ENCODE data around the gene CHPF. TPM values are rescaled to one million over a fixed set of nuclear protein-coding genes. Genes with fewer than 3 reads are reported as not detected.

Gene CHPF
- total RNA-seq, 2 experiments from 2014 or later = 6.5 to 7.1 TPM

- Histone ChIP-seq H3K36me3 (ENCODE audit: insufficient read depth, low read length) (peaks cover 26% of the 10 kb centered on the region), H3K9me3 (ENCODE audit: control insufficient read depth in 1 of 2, insufficient read depth in 1 of 2, low read length in 2 of 2) (peaks cover 0 to 29% of the 10 kb centered on the region in 2 experiments), H3K27ac (ENCODE audit: low read depth in 1 of 2, low read length in 2 of 2) (no peak overlapping the region), H3K4me3 (ENCODE audit: low read length) (no peak overlapping the region), H3K27me3 (ENCODE audit: control insufficient read depth in 1 of 2, insufficient read depth in 2 of 2, low read length in 2 of 2) (peaks cover 46 to 52% of the 10 kb centered on the region in 2 experiments), H3K4me1 (ENCODE audit: insufficient read depth, low read length) (peaks cover 26% of the 10 kb centered on the region)
- H3K36me3 Mint-ChIP-seq (ENCODE audit: low read depth) = peaks cover 41% of the 10 kb centered on the region
- peak overlapping the region; percentile 3 for H3K4me3 Mint-ChIP-seq
- TF ChIP-seq, protein P1, sequence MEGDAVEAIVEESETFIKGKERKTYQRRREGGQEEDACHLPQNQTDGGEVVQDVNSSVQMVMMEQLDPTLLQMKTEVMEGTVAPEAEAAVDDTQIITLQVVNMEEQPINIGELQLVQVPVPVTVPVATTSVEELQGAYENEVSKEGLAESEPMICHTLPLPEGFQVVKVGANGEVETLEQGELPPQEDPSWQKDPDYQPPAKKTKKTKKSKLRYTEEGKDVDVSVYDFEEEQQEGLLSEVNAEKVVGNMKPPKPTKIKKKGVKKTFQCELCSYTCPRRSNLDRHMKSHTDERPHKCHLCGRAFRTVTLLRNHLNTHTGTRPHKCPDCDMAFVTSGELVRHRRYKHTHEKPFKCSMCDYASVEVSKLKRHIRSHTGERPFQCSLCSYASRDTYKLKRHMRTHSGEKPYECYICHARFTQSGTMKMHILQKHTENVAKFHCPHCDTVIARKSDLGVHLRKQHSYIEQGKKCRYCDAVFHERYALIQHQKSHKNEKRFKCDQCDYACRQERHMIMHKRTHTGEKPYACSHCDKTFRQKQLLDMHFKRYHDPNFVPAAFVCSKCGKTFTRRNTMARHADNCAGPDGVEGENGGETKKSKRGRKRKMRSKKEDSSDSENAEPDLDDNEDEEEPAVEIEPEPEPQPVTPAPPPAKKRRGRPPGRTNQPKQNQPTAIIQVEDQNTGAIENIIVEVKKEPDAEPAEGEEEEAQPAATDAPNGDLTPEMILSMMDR (IDR thresholded peaks at IDR 0.05) = no peak
- peaks cover 58% of the 10 kb centered on the region for H3K27me3 Mint-ChIP-seq
- DNase-seq (no peak), ATAC-seq (ENCODE audit: poor library complexity) (peak; percentile 28)
- intact Hi-C loops (cut with DNase I, micrococcal nuclease) = loop anchor here in 1 of 2 experiments (2.0 kb wide), 1 partner anchor 22 kb away; no protein-coding TSS in a partner anchor
- H3K9me3 Mint-ChIP-seq = no peaks in the 10 kb centered on the region
- ChIA-PET POLR2A (interaction anchor here (0.7 to 1.3 kb wide), 2 partner anchors 20 to 121 kb away, joined by 3 to 4 read pairs; no protein-coding TSS in a partner anchor), CTCF (interaction anchor here (0.7 to 2.1 kb wide), 8 partner anchors 9 to 120 kb away, joined by 3 to 31 read pairs (median 6); partner anchors contain the start of gene GMPPA)
- H3K4me1 Mint-ChIP-seq (ENCODE audit: low read depth) = peaks cover 24% of the 10 kb centered on the region
- H3K27ac Mint-ChIP-seq = no peak overlapping the region
Observed at GRCh38 chr2:219508971-219509779, 34.4 kb downstream of the CHPF start.

GRCh38 chr2:219508444-219508734 lies 35.2 kb downstream of the CHPF start:
- ATAC-seq (ENCODE audit: poor library complexity) = no peak
- no peak overlapping the region for H3K4me3 ChIP-seq (ENCODE audit: low read length)
- ChIA-PET POLR2A (no interaction called here), CTCF (interaction anchor here (1.2 kb wide), 1 partner anchor 134 kb away, joined by 3 read pairs; no protein-coding TSS in a partner anchor)
- Mint-ChIP-seq H3K36me3 (ENCODE audit: low read depth) (peaks cover 49% of the 10 kb centered on the region), H3K27ac (no peak overlapping the region), H3K9me3 (no peaks in the 10 kb centered on the region), H3K4me1 (ENCODE audit: low read depth) (peaks cover 16% of the 10 kb centered on the region), H3K4me3 (no peak overlapping the region), H3K27me3 (peaks cover 50% of the 10 kb centered on the region)
- H3K27ac ChIP-seq (ENCODE audit: low read depth in 1 of 2, low read length in 2 of 2) = no peak overlapping the region
- intact Hi-C loops (cut with DNase I, micrococcal nuclease) = loop anchor here in 1 of 2 experiments (2.0 kb wide), 1 partner anchor 22 kb away; no protein-coding TSS in a partner anchor
- TF ChIP-seq, protein P1 (IDR thresholded peaks at IDR 0.05) = no peak
- peaks cover 28% of the 10 kb centered on the region for H3K36me3 ChIP-seq (ENCODE audit: insufficient read depth, low read length)
- DNase-seq = no peak
- H3K27me3 ChIP-seq (ENCODE audit: control insufficient read depth in 1 of 2, insufficient read depth in 2 of 2, low read length in 2 of 2) = peaks cover 38 to 44% of the 10 kb centered on the region in 2 experiments
- H3K4me1 ChIP-seq (ENCODE audit: insufficient read depth, low read length) = peaks cover 19% of the 10 kb centered on the region
- peaks cover 0 to 26% of the 10 kb centered on the region in 2 experiments for H3K9me3 ChIP-seq (ENCODE audit: control insufficient read depth in 1 of 2, insufficient read depth in 1 of 2, low read length in 2 of 2)

DNA sequence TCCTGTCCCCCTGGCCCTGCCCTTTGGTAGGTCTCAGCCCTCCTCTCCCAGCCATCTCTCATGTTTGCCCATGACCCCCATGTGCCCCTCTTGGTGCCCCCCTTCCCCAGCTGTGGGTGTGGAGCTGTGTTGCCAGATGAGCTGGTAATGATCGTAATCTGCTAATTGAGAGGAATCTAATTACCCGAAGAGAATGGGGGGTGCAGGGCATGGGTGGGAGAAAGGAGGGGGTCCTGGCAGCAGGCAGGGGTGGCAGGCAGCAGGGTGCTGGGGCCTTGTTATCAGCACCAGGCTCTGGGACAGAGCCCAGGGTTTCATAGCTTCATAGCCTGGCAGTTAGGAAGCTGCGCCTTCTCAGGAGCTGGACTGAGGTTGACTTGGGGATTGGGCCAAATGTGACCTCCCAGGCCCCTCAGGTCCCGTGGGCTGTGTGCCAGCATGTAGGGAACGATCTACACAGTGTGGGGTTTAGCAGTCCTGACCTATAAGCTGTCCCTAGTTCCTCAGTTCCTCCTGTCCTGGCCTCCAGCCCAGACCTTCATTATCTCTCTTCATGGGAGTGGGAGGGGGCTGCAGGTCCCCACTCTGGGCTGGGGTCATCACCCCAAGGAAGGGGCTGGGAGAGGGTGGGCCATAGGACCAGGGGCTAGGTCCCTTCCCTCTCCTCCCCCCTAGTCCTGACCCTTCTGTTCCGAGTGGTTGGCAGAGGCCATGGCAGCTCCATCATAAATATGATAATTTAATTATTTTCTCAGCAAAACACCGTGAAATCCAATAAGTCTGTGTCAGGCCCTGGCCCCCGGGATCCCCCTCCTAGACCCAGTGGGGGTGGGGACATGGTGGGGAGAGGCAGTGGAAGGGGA lies 35.8 kb downstream of the CHPF start:
- Mint-ChIP-seq H3K27me3 (peaks cover 45% of the 10 kb centered on the region), H3K4me1 (ENCODE audit: low read depth) (peaks cover 13% of the 10 kb centered on the region), H3K9me3 (no peaks in the 10 kb centered on the region), H3K36me3 (ENCODE audit: low read depth) (peaks cover 50% of the 10 kb centered on the region), H3K4me3 (no peak overlapping the region), H3K27ac (no peak overlapping the region)
- Histone ChIP-seq H3K9me3 (ENCODE audit: control insufficient read depth in 1 of 2, insufficient read depth in 1 of 2, low read length in 2 of 2) (peaks cover 0 to 22% of the 10 kb centered on the region in 2 experiments), H3K27ac (ENCODE audit: low read depth in 1 of 2, low read length in 2 of 2) (no peak overlapping the region), H3K4me3 (ENCODE audit: low read length) (no peak overlapping the region), H3K4me1 (ENCODE audit: insufficient read depth, low read length) (peaks cover 19% of the 10 kb centered on the region), H3K27me3 (ENCODE audit: control insufficient read depth in 1 of 2, insufficient read depth in 2 of 2, low read length in 2 of 2) (peaks cover 33 to 39% of the 10 kb centered on the region in 2 experiments), H3K36me3 (ENCODE audit: insufficient read depth, low read length) (peaks cover 31% of the 10 kb centered on the region)
- no peak for DNase-seq
- POLR2A ChIA-PET = no interaction called here
- no peak for ATAC-seq (ENCODE audit: poor library complexity)
- CTCF ChIA-PET = interaction anchor here (1.2 kb wide), 2 partner anchors 22 to 135 kb away, joined by 3 read pairs; no protein-coding TSS in a partner anchor
- intact Hi-C loops (cut with DNase I, micrococcal nuclease) = loop anchor here in 1 of 2 experiments (2.0 kb wide), 1 partner anchor 23 kb away; no protein-coding TSS in a partner anchor
- TF ChIP-seq, protein P1 (IDR thresholded peaks at IDR 0.05) = no peak

Measured in CD4-positive, alpha-beta T cell (primary cell).